Measurements from ENCODE around the gene ZFP91. TPM values are rescaled to one million over a fixed set of nuclear protein-coding genes. Genes with fewer than 3 reads are reported as not detected.

Gene ZFP91
- total RNA-seq, 1 experiment from 2014 or later = 58.6 TPM

Other genes starting within 250 kb of the ZFP91 start
- gene OR5B17, start 220.0 kb upstream of the ZFP91 start, total RNA-seq (2021; ENCODE audit: unreplicated experiment) = not detected
- gene OR5B3, start 172.2 kb upstream of the ZFP91 start, total RNA-seq (2021; ENCODE audit: unreplicated experiment) = not detected
- not detected for gene OR5B2, start 150.9 kb upstream of the ZFP91 start, total RNA-seq (2021; ENCODE audit: unreplicated experiment)
- not detected for gene OR5B12, start 136.8 kb upstream of the ZFP91 start, total RNA-seq (2021; ENCODE audit: unreplicated experiment)
- not detected for gene OR5B21, start 71.0 kb upstream of the ZFP91 start, total RNA-seq (2021; ENCODE audit: unreplicated experiment)
- gene LPXN, start 3.2 kb upstream of the ZFP91 start, total RNA-seq (2021; ENCODE audit: unreplicated experiment) = 3.6 TPM
- gene CNTF, start 43.6 kb downstream of the ZFP91 start, total RNA-seq (2021; ENCODE audit: unreplicated experiment) = 2.3 TPM
- not detected for gene GLYAT, start 152.9 kb downstream of the ZFP91 start, total RNA-seq (2021; ENCODE audit: unreplicated experiment)